GM19025 (cell line): Measurements from ENCODE around the gene LHFPL3.

Experiments
- ATAC-seq: cut with Tn5 transposase; IDR thresholded peaks from one replicate; pipeline ENCODE4 v1.9.1; 2021; ENCODE audit warnings: mild to moderate bottlenecking, low read depth, moderate library complexity; ENCODE audit not compliant: unreplicated experiment

The LHFPL3 gene

GRCh38 chr7:104950006-104950405, 621.6 kb downstream of the LHFPL3 start:
- ATAC-seq: no peak

DNA sequence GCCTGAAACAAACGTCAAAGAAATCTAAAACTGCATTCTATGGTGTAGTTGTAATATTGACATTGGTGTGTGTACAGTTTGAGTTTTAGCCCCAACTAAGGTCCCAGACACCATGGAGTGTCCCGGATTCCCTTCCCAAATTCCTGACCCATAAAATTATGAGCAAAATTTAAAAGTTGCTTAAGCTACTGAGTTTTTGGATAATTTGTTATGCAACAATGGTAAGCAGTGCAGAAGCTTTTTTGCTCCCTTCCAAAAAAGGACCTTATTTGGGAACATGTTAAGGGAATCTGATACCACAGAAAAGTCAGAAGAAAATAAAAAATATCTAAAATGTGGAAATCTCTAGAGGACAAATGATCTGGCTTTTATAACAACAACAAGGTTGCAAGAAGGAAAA, 622.4 kb downstream of the LHFPL3 start:
- no peak for ATAC-seq

DNA sequence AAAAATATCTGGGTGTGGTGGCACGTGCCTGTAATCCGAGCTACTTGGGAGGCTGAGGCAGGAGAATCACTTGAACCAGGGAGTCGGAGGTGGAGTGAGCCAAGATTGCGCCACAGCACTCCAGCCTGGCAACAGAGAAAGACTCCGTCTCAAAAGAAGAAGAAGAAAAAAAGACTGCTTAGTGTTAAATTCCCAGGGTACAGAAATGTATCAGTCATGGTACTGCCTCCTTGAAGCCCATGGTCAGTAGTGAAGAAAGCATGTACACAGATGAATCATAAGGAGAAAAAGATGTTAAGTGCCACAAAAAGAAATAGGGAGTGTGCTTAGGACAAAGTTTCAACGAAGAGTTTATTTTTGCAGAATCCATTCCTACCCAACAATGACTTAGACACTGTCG, 623.1 kb downstream of the LHFPL3 start:
- ATAC-seq: no peak

DNA sequence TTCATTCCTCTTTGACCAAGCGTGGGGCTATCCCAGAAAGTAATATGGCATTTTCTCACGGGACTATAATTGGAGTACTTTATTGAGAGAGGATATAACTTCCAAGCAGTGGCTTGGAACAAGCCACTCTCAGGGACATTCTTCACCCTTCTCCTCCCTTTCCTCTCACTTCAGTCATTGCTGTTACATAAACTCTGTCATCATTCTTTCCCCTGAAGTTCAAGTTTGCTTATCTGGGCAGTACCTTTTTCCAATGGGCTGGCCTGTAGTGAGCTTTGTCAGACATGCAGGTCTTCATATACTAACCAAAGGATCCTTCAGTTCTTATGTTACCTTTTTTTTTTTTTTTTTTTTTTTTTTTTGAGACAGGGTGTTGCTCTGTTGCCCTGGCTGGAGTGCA, 626.9 kb downstream of the LHFPL3 start:
- no peak for ATAC-seq
